A549 (cell line): Measurements from ENCODE around the gene MCAM. TPM values are rescaled to one million over a fixed set of nuclear protein-coding genes. Genes with fewer than 3 reads are reported as not detected.
A peak's percentile ranks its signal among the peaks of the same experiment; 100 is the strongest.

ENCODE experiments used
- ATAC-seq, 2 experiments: fragments of 200-7000 bp in 1 of 2; fragments of >200 bp in 1 of 2; cut with Nextera tagmentation in 1 of 2; cut with Tn5 transposase in 1 of 2; 3 replicates each; pipeline versions ENCODE4 v1.8.0 to v1.9.1; 2018 to 2020; ENCODE audit warnings: mild to moderate bottlenecking in 1 of 2, moderate library complexity in 1 of 2
- CTCF ChIA-PET: fragments of 300-600 bp; sonication (Branson Sonifier 250); formaldehyde crosslinking; extraction: SDS; loops from one replicate; lab custom pipeline; 2021; ENCODE audit warnings: antibody characterized with exemption, inconsistent platforms; lab: Yijun Ruan, JAX
- POLR2A ChIA-PET: fragments of 350-600 bp; formaldehyde crosslinking; extraction: SDS; loops from one replicate; lab custom pipeline; 2021; ENCODE audit warnings: antibody characterized with exemption, inconsistent platforms; lab: Yijun Ruan, JAX
- DNase-seq, 2 experiments: peaks; one replicate each; pipeline versions ENCODE4 v3.0.0 to v3.0.0-alpha.2; 2011 to 2016; ENCODE audit warnings: low read depth in 1 of 2, low spot score in 1 of 2
- FAIRE-seq: peaks from 2 replicates; lab custom pipeline; 2011; peaks lifted over from hg19 to GRCh38; lab: Jason Lieb, UNC
- H3K27ac ChIP-seq, 2 experiments: fragments of >200 bp; sonication (Bioruptor Twin); formaldehyde crosslinking; 3 replicates each; pipeline ENCODE4 v1.5.1; 2016 to 2017
- H3K4me1 ChIP-seq: fragments of >200 bp; sonication (Bioruptor Twin); formaldehyde crosslinking; 3 replicates; pipeline ENCODE4 v1.6.1; 2016
- H3K4me2 ChIP-seq: fragments of >200 bp; sonication (Bioruptor Twin); formaldehyde crosslinking; 3 replicates; pipeline ENCODE4 v1.6.1; 2016
- H3K4me3 ChIP-seq: fragments of >200 bp; sonication (Bioruptor Twin); formaldehyde crosslinking; 3 replicates; pipeline ENCODE4 v1.5.1; 2016
- H3K9me3 ChIP-seq: fragments of >200 bp; sonication (Bioruptor Twin); formaldehyde crosslinking; 3 replicates; pipeline ENCODE4 v1.6.1; 2016
- CHD4 ChIP-seq: fragments of 200-600 bp; sonication (generic); IDR thresholded peaks from 2 replicates; pipeline ENCODE4 v1.6.1; 2016; ENCODE audit warnings: antibody characterized with exemption, mild to moderate bottlenecking, borderline replicate concordance
- EHF ChIP-seq: fragments of 250-450 bp; sonication (Bioruptor Pico); IDR thresholded peaks from 2 replicates; pipeline ENCODE4 v1.5.0; 2020; ENCODE audit warnings: mild to moderate bottlenecking
- FOXS1 ChIP-seq: fragments of 250-450 bp; sonication (Bioruptor Pico); IDR thresholded peaks from 2 replicates; pipeline ENCODE4 v1.5.0; 2020; ENCODE audit warnings: mild to moderate bottlenecking, moderate library complexity
- HEYL ChIP-seq: fragments of 250-450 bp; sonication (Bioruptor Pico); IDR thresholded peaks from 2 replicates; pipeline ENCODE4 v1.8.0; 2021; ENCODE audit warnings: mild to moderate bottlenecking, moderate library complexity
- HOXA7 ChIP-seq: fragments of 250-450 bp; sonication (Bioruptor Pico); IDR thresholded peaks from 2 replicates; pipeline ENCODE4 v1.5.0; 2020; ENCODE audit warnings: mild to moderate bottlenecking, moderate library complexity
- JUN ChIP-seq, 2 experiments: fragments of >200 bp; sonication (Bioruptor Twin); formaldehyde crosslinking; IDR thresholded peaks; 2 replicates in 1 of 2; 3 replicates in 1 of 2; pipeline ENCODE4 v1.6.1; 2016 to 2017
- MAFK ChIP-seq: fragments of 450-650 bp; IDR thresholded peaks from 2 replicates; pipeline ENCODE4 v1.6.1; 2014; ENCODE audit not compliant: partially characterized antibody
- MAZ ChIP-seq: fragments of 150-350 bp; IDR thresholded peaks from 2 replicates; pipeline ENCODE4 v1.6.1; 2014; ENCODE audit warnings: antibody characterized with exemption, low read depth, low read length, borderline replicate concordance
- NPAS2 ChIP-seq: fragments of 250-450 bp; sonication (Bioruptor Pico); IDR thresholded peaks from 2 replicates; pipeline ENCODE4 v1.8.0; 2022; ENCODE audit warnings: mild to moderate bottlenecking, moderate library complexity, borderline replicate concordance
- RAD21 ChIP-seq, 2 experiments: fragments of >200 bp in 1 of 2; sonication (Bioruptor Twin) in 1 of 2; formaldehyde crosslinking in 1 of 2; IDR thresholded peaks in 1 of 2; conservative IDR thresholded peaks in 1 of 2; 2 replicates in 1 of 2; 3 replicates in 1 of 2; pipeline ENCODE4 v1.6.1; 2012 to 2018; ENCODE audit warnings: inconsistent platforms in 1 of 2
- RARB ChIP-seq: fragments of 250-450 bp; sonication (Bioruptor Pico); IDR thresholded peaks from 2 replicates; pipeline ENCODE4 v1.8.0; 2021; ENCODE audit warnings: mild to moderate bottlenecking, moderate library complexity
- ZNF302 ChIP-seq: fragments of 250-450 bp; sonication (Bioruptor Pico); IDR thresholded peaks from 2 replicates; pipeline ENCODE4 v1.9.0; 2021; ENCODE audit warnings: inconsistent platforms, mild to moderate bottlenecking, moderate library complexity
- WGBS: methylation state at CpG from one replicate; pipeline ENCODE4 v1.1.6; 2017; ENCODE audit errors: missing lambda C conversion rate; 5-methylcytosine and 5-hydroxymethylcytosine counted together
- polyA minus RNA-seq: library from RNA; depleted of rRNA, polyadenylated mRNA; stranded (reverse); fragments of >200 nt; gene quantifications from 2 replicates; pipeline ENCODE4 v1.2.3, GENCODE V29; 2011; rRNA and poly(A)+ RNA removed
- polyA plus RNA-seq, 4 experiments: library from polyadenylated mRNA; depleted of rRNA in 3 of 4; stranded (reverse); fragments of >200 nt; fragmentation: RNase III in 1 of 4; extraction: RNeasy Plus Mini Kit Qiagen cat#74134 plus additional on column Dnase treatment in 1 of 4; gene quantifications; 2 replicates in 3 of 4; 3 replicates in 1 of 4; pipeline ENCODE4 v1.2.3, GENCODE V29; 2011 to 2017
- TF ChIP-seq, protein P1 (sequence below): fragments of 250-450 bp; sonication (Bioruptor Pico); IDR thresholded peaks from 2 replicates; pipeline ENCODE4 v1.5.0; 2021; ENCODE audit warnings: mild to moderate bottlenecking, moderate library complexity, borderline replicate concordance
- TF ChIP-seq, protein P2 (sequence below): IDR thresholded peaks from 2 replicates; pipeline ENCODE4 v1.6.1; 2012; ENCODE audit warnings: low read depth, borderline replicate concordance
- TF ChIP-seq, protein P3 (sequence below): fragments of 200-600 bp; sonication (generic); IDR thresholded peaks from 2 replicates; pipeline ENCODE4 v1.6.1; 2016; ENCODE audit warnings: antibody characterized with exemption, mild to moderate bottlenecking, moderate library complexity

The MCAM gene, protein sequence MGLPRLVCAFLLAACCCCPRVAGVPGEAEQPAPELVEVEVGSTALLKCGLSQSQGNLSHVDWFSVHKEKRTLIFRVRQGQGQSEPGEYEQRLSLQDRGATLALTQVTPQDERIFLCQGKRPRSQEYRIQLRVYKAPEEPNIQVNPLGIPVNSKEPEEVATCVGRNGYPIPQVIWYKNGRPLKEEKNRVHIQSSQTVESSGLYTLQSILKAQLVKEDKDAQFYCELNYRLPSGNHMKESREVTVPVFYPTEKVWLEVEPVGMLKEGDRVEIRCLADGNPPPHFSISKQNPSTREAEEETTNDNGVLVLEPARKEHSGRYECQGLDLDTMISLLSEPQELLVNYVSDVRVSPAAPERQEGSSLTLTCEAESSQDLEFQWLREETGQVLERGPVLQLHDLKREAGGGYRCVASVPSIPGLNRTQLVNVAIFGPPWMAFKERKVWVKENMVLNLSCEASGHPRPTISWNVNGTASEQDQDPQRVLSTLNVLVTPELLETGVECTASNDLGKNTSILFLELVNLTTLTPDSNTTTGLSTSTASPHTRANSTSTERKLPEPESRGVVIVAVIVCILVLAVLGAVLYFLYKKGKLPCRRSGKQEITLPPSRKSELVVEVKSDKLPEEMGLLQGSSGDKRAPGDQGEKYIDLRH
- polyA plus RNA-seq (2011; rRNA removed) (5.4 and 5.5 TPM in 2 replicates), polyA plus RNA-seq (2017; fragmentation: RNase III; extraction: RNeasy Plus Mini Kit Qiagen cat#74134 plus additional on column Dnase treatment) (14.9 to 18.1 TPM (median 15.9 TPM) in 3 replicates), polyA minus RNA-seq (3.1 and 5.7 TPM in 2 replicates)
- polyA plus RNA-seq (2012; cell fraction: cytosol; rRNA removed) = 7.6 and 10.0 TPM in 2 replicates
- polyA plus RNA-seq (2012; cell fraction: nucleus; rRNA removed) = 43.7 and 46.4 TPM in 2 replicates

DNA sequence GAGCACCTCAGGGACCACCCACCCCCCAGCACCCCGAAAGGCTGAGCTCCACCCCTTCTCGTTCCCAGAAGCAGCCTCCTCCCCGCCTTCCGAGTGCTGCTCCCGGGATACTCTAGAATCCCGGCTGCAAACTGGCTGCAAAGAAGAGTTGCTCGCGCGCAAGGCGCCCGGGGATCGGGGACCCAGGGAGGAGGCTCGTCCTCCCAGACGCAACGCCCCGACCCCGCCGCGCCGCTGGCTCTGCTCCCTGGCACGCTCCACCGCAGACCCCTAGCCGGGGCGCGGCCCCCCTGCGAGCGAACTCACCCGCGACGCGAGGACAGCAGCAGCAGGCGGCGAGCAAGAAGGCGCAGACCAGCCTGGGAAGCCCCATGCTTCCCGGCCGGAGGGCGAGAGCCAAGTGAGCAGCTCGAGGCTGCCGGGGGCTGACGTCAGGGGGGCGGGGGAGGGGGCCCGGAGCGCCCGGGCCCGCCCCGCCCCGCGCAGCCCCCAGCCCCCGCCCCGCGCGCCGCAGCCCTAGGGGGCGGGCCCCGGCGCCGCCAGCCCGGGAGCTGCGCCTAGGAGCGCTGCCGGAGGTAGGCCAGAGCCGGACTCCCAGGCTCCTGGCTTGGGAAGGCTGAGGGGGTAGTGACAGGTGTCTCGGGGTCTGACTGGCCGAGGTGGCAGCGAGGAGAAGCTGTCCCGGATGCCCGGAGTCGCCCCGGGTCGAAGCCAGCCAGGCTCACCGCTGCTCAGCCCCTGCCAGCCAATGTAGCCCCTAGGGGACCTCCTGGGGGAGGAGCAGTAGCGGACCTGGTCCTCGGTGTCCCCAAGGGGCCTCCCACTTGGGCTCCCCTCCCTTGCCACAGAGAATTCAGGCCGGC, at the start of gene MCAM:
Gene MCAM, minus strand, starts transcription at position 402 of the 863 bp plus-strand sequence. Its CDS starts 29 bp downstream, at position 373.
- peak within 1 kb of the TSS; percentile 98 for H3K4me2 ChIP-seq
- POLR2A ChIA-PET = interaction anchor here (0.6 kb wide), 1 partner anchor 21 kb away, joined by 3 read pairs; no protein-coding TSS in a partner anchor
- peaks cover 37% of the 10 kb centered on the region for H3K4me1 ChIP-seq
- peak in 1 of 2 experiments; percentile 7; a peak in 2 of 6 replicates for ATAC-seq
- peak within 1 kb of the TSS; percentile 47 for H3K4me3 ChIP-seq
- peak within 1 kb of the TSS; percentile 55 to 79 for H3K27ac ChIP-seq
- H3K9me3 ChIP-seq = no peaks in the 10 kb centered on the region
- TF ChIP-seq, protein P1, sequence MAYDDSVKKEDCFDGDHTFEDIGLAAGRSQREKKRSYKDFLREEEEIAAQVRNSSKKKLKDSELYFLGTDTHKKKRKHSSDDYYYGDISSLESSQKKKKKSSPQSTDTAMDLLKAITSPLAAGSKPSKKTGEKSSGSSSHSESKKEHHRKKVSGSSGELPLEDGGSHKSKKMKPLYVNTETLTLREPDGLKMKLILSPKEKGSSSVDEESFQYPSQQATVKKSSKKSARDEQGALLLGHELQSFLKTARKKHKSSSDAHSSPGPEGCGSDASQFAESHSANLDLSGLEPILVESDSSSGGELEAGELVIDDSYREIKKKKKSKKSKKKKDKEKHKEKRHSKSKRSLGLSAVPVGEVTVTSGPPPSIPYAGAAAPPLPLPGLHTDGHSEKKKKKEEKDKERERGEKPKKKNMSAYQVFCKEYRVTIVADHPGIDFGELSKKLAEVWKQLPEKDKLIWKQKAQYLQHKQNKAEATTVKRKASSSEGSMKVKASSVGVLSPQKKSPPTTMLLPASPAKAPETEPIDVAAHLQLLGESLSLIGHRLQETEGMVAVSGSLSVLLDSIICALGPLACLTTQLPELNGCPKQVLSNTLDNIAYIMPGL (CRISPR knock-in tag) = no peak
- TF ChIP-seq FOXS1 (CRISPR knock-in tag) (no peak), EHF (no peak), NPAS2 (CRISPR knock-in tag) (no peak), HOXA7 (no peak), CHD4 (no peak), HEYL (CRISPR knock-in tag) (no peak), RAD21 (conservative IDR thresholded peaks at IDR 0.05 in 1 of 2, IDR thresholded peaks at IDR 0.05 in 1 of 2) (no peak), RARB (CRISPR knock-in tag) (no peak), MAFK (no peak), MAZ (no peak), JUN (IDR thresholded peaks at IDR 0.05) (no peak), ZNF302 (CRISPR knock-in tag) (no peak)
- TF ChIP-seq, protein P2, sequence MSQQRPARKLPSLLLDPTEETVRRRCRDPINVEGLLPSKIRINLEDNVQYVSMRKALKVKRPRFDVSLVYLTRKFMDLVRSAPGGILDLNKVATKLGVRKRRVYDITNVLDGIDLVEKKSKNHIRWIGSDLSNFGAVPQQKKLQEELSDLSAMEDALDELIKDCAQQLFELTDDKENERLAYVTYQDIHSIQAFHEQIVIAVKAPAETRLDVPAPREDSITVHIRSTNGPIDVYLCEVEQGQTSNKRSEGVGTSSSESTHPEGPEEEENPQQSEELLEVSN = no peak
- TF ChIP-seq, protein P3, sequence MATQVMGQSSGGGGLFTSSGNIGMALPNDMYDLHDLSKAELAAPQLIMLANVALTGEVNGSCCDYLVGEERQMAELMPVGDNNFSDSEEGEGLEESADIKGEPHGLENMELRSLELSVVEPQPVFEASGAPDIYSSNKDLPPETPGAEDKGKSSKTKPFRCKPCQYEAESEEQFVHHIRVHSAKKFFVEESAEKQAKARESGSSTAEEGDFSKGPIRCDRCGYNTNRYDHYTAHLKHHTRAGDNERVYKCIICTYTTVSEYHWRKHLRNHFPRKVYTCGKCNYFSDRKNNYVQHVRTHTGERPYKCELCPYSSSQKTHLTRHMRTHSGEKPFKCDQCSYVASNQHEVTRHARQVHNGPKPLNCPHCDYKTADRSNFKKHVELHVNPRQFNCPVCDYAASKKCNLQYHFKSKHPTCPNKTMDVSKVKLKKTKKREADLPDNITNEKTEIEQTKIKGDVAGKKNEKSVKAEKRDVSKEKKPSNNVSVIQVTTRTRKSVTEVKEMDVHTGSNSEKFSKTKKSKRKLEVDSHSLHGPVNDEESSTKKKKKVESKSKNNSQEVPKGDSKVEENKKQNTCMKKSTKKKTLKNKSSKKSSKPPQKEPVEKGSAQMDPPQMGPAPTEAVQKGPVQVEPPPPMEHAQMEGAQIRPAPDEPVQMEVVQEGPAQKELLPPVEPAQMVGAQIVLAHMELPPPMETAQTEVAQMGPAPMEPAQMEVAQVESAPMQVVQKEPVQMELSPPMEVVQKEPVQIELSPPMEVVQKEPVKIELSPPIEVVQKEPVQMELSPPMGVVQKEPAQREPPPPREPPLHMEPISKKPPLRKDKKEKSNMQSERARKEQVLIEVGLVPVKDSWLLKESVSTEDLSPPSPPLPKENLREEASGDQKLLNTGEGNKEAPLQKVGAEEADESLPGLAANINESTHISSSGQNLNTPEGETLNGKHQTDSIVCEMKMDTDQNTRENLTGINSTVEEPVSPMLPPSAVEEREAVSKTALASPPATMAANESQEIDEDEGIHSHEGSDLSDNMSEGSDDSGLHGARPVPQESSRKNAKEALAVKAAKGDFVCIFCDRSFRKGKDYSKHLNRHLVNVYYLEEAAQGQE = no peak
- TF ChIP-seq, all 56 proteins: peak for 0
- DNase-seq (no peak), FAIRE-seq (no peak)
- WGBS = 78% methylated on average over 3 of the region's 74 CpGs
- CTCF ChIA-PET = interaction anchor here (1.0 to 2.3 kb wide), 6 partner anchors 10 to 120 kb away, joined by 3 to 9 read pairs (median 4); no protein-coding TSS in a partner anchor
